ENCODE results near the gene TINAGL1.

Gene TINAGL1

DNA sequence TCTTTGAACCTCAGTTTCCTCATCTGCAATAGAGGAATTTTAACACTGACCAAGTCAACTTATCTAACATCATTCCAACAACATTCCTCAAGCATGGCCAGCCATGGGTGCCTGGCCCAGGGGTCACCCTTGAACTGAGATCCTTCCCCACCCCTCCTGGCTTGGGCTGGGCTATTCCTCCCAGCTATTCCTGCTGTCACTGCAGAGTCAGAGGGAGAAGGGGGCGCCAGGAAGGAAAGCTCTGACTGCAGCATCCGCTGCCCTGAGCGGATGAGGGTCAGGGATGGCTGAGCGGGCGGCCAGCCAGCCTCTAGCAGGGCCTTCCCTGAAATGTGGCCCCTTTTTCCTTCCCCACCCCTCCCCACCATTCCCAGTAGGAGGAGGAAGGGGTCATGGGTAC lies 3.1 kb downstream of the TINAGL1 start:
- Histone ChIP-seq H2AFZ (ENCODE audit: low read length) (no peak overlapping the region), H3K79me2 (ENCODE audit: insufficient read depth, low read length) (no peaks in the 10 kb centered on the region), H3K4me2 (ENCODE audit: low read depth, low read length, poor library complexity, severe bottlenecking) (no peak overlapping the region), H4K20me1 (ENCODE audit: insufficient read depth, low read length, poor library complexity, severe bottlenecking) (no peaks in the 10 kb centered on the region), H3K4me3 (ENCODE audit: low read length, poor library complexity, severe bottlenecking) (no peak overlapping the region), H3K9me3 (ENCODE audit: insufficient read depth, low read depth, low read length) (no peaks in the 10 kb centered on the region), H3K27me3 (ENCODE audit: insufficient read depth, low read length, poor library complexity, severe bottlenecking) (no peaks in the 10 kb centered on the region), H3K9me2 (replicated peaks; ENCODE audit: low read depth, low read length) (no peaks in the 10 kb centered on the region), H3K9ac (ENCODE audit: low read depth, low read length, poor library complexity, severe bottlenecking) (no peak overlapping the region), H3K4me1 (ENCODE audit: insufficient read depth, low read length, poor library complexity, severe bottlenecking) (no peaks in the 10 kb centered on the region), H3F3A (ENCODE audit: low read depth) (no peaks in the 10 kb centered on the region), H3K36me3 (ENCODE audit: insufficient read depth, low read length) (no peaks in the 10 kb centered on the region)
- TF ChIP-seq CTCF (conservative IDR thresholded peaks at IDR 0.05; ENCODE audit: low read length), result no peak
- no peak for TF ChIP-seq EZH2phosphoT487 (IDR thresholded peaks at IDR 0.05; ENCODE audit: borderline replicate concordance)

- H3K4me1 ChIP-seq (ENCODE audit: insufficient read depth, low read length, poor library complexity, severe bottlenecking), result no peaks in the 10 kb centered on the region
- H3K36me3 ChIP-seq (ENCODE audit: insufficient read depth, low read length), result no peaks in the 10 kb centered on the region
- H2AFZ ChIP-seq (ENCODE audit: low read length), result no peak overlapping the region
- no peaks in the 10 kb centered on the region for H4K20me1 ChIP-seq (ENCODE audit: insufficient read depth, low read length, poor library complexity, severe bottlenecking)
- no peaks in the 10 kb centered on the region for H3K27me3 ChIP-seq (ENCODE audit: insufficient read depth, low read length, poor library complexity, severe bottlenecking)
- no peaks in the 10 kb centered on the region for H3K9me2 ChIP-seq (replicated peaks; ENCODE audit: low read depth, low read length)
- TF ChIP-seq EZH2phosphoT487 (IDR thresholded peaks at IDR 0.05; ENCODE audit: borderline replicate concordance) (no peak), CTCF (conservative IDR thresholded peaks at IDR 0.05; ENCODE audit: low read length) (no peak)
- H3K4me3 ChIP-seq (ENCODE audit: low read length, poor library complexity, severe bottlenecking), result no peak overlapping the region
- H3F3A ChIP-seq (ENCODE audit: low read depth), result no peaks in the 10 kb centered on the region
- no peaks in the 10 kb centered on the region for H3K9me3 ChIP-seq (ENCODE audit: insufficient read depth, low read depth, low read length)
- H3K9ac ChIP-seq (ENCODE audit: low read depth, low read length, poor library complexity, severe bottlenecking), result no peak overlapping the region
- H3K4me2 ChIP-seq (ENCODE audit: low read depth, low read length, poor library complexity, severe bottlenecking), result no peak overlapping the region
- H3K79me2 ChIP-seq (ENCODE audit: insufficient read depth, low read length), result no peaks in the 10 kb centered on the region
Observed at GRCh38 chr1:31580513-31580870, 4.2 kb downstream of the TINAGL1 start.

DNA sequence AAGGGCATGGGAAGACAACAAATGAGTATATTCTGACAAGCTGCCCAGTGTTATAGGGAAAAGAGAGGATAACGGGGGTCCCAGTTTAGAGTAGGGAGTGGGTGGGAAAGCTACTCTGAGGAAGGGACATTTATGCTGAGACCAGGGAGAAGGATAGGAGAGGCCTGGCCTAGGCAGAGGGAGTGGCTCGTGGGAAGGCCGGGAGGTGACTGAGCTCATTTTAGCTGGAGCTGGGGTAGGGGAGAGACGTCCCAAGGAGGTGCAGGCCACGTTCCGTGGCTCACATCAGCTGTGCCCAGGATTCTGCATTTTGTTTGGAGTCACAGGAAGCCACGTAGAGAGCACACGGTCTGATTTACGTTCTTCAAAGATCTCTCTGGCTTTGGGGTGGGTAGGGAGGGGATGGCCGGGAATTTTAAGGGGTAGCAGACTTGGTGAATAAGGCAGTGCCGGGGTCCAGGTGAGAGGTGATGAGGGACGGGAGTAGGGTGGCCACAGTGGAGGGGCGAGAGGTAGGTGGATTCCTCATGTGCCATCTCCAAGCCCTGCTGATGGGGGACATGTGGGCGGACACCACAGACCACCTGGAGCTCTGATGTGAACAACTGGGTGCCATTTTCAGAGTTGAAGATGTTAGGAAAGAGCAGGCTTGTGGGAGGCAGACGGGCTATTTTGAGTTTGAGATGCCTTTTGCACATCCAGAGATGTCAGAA lies 4.7 kb downstream of the TINAGL1 start:
- no peaks in the 10 kb centered on the region for H3K36me3 ChIP-seq (ENCODE audit: insufficient read depth, low read length)
- H3K4me1 ChIP-seq (ENCODE audit: insufficient read depth, low read length, poor library complexity, severe bottlenecking), result no peaks in the 10 kb centered on the region
- H3K9me2 ChIP-seq (replicated peaks; ENCODE audit: low read depth, low read length), result no peaks in the 10 kb centered on the region
- H3K9me3 ChIP-seq (ENCODE audit: insufficient read depth, low read depth, low read length), result no peaks in the 10 kb centered on the region
- H2AFZ ChIP-seq (ENCODE audit: low read length), result no peak overlapping the region
- no peaks in the 10 kb centered on the region for H4K20me1 ChIP-seq (ENCODE audit: insufficient read depth, low read length, poor library complexity, severe bottlenecking)
- H3K79me2 ChIP-seq (ENCODE audit: insufficient read depth, low read length), result no peaks in the 10 kb centered on the region
- TF ChIP-seq CTCF (conservative IDR thresholded peaks at IDR 0.05; ENCODE audit: low read length) (no peak), EZH2phosphoT487 (IDR thresholded peaks at IDR 0.05; ENCODE audit: borderline replicate concordance) (no peak)
- H3K9ac ChIP-seq (ENCODE audit: low read depth, low read length, poor library complexity, severe bottlenecking), result no peak overlapping the region
- no peaks in the 10 kb centered on the region for H3F3A ChIP-seq (ENCODE audit: low read depth)
- no peaks in the 10 kb centered on the region for H3K27me3 ChIP-seq (ENCODE audit: insufficient read depth, low read length, poor library complexity, severe bottlenecking)
- H3K4me3 ChIP-seq (ENCODE audit: low read length, poor library complexity, severe bottlenecking), result no peak overlapping the region
- no peak overlapping the region for H3K4me2 ChIP-seq (ENCODE audit: low read depth, low read length, poor library complexity, severe bottlenecking)
